GM21390 (cell line): ENCODE data around the gene LGALS3.
A peak's percentile ranks its signal among the peaks of the same experiment; 100 is the strongest.

Experiments used
- ATAC-seq: cut with Tn5 transposase; IDR thresholded peaks from one replicate; pipeline ENCODE4 v1.9.1; 2021; ENCODE audit not compliant: unreplicated experiment

LGALS3 gene

GRCh38 chr14:55129428-55130195 lies 560 bp downstream of the LGALS3 start:
- ATAC-seq: peak; percentile 60

DNA sequence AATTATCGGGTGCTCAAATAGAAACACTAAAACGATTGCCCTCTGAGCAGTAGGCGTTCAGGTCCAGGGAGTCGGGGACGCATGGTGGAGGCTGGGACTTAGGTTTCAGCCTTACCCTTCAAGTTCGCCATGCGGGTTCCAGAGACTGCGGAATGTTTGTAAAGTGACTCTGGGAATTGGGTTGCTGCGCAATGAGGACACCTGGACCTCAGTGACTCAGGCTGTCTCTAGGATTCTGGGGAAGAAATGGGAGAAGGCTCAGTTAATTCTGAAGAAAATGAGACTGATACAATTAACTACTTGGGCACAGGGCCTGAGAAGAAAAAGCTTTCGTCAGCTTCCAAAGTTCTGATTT lies 1.1 kb downstream of the LGALS3 start:
- no peak for ATAC-seq

DNA sequence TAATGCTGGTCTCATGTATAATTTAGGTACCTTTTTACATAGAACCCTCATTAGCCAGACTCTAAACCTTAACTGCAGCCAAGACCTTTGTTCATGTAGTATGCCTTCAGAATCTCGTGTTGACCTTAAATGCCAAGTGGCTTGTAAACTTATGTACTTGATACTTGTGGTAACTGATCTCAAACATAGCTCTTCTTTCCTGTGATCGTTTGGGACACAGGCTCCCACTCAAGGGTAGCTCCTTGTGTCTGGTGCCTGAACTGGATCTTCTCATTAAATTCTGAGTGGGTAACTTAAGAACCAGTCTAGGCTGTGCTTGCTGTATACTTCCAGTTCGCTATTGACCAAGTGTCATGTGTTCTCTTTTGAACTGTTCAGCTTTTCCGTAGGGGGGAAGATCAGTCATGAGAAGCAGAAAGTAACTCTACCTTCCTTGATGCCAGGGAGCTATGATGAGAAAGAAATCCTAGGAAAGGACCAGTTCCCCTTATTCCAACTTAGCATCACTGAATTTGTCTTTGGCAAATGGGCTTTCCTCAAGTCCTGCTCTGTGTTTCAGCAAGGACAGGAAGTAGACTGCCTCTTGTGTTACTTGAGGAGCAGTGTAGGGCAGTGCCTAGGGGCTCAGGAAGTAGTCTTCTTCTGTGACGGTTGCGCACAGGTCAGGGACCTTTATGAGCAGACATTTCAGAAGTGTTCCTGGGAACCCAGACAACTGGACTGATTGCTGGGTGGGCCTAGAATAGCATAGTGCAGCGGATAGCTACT lies 2.5 kb downstream of the LGALS3 start:
- ATAC-seq: no peak

DNA sequence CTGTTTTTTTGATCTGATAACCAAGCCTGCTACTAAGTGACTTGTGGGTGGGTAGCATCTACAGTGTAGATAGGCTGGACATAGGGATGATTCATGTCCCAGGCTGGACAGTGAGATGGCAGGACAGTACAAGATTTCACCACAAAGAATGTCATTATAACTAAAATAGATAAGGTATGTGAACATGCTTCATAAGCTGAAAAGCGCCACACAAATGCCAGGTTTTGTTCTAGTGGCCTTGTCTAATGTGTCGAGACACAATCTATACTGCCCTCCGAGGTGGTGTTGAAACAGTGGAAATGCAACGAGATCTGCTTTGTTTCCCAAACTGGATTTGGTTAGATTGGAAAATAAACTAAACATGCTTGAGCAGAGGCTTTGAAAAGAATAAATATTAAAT lies 4.4 kb downstream of the LGALS3 start:
- ATAC-seq: no peak

DNA sequence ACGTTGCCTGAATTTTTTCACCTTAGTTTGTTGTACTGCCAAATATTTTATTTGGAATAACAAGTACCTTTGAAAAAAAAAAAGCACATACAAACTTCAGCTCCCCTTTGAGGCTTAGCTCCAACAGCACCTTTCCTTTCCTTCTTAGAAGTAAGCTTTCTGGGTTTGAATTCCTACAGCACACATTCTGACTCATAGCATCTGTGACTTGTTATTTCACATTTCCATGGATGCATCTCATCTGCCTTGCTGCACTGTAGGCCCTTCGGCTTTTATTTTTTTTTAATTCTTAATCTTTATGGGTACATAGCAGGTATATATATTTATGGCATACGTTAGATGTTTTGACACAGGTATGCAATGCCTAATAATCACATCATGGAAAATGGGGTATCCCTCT lies 7.2 kb downstream of the LGALS3 start:
- no peak for ATAC-seq

- ATAC-seq: no peak
Measured at GRCh38 chr14:55136885-55137786, 8.1 kb downstream of the LGALS3 start.

GRCh38 chr14:55138091-55138490 lies 9.0 kb downstream of the LGALS3 start:
- no peak for ATAC-seq

DNA sequence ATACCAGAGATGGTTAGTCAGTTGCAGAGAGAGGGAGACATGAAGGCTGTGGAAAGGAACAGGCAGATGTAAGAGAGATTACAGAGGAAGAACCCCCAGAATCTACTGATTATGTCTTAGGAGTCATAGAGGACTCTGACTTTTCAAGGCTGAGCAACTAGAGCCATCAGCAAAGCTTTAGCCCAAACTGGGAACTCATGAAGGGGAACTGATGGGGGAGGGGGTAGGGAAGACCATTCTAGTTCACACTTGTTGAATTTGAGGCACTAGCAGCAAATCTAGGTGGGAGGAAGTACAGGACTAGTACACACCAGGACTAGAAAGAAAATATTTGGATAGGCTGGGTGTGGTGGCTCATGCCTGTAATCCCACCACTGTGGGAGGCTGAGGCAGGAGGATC lies 10.1 kb downstream of the LGALS3 start:
- ATAC-seq: no peak

DNA sequence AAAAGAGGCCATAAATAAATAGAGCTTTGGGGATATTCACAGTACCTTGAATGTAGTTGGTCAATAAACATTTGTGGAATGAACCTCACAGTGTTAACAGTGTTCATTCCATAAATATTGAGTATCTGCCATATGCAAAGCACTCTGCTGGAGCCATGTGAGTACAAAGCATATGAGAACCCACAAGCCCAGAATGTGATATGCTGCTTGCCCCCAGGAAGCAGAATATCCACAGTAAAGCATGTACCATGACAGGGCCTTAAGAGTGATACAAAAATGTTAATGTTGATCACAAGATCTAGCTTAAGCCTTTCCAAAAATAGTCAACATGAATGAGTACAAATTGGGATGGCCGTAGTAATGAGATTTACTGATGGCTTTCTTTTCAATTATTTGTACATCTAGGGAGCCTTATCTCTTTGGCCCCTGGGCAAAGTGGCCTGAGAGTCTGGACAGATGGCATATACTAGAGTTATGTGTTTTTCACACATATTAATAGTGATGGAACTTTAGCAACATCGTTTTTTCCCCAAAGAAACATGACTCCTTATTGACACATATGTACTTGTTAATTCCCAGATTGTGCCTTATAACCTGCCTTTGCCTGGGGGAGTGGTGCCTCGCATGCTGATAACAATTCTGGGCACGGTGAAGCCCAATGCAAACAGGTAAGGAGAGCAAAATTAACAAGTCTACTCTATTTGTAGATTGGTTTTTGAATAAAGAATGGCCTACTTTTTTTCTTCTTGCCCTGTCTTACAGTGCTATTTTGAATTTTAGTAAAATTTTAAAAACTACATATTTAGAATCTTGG lies 10.9 kb downstream of the LGALS3 start:
- ATAC-seq: no peak

- ATAC-seq: no peak
Measured at GRCh38 chr14:55141825-55142224, 12.8 kb downstream of the LGALS3 start.

DNA sequence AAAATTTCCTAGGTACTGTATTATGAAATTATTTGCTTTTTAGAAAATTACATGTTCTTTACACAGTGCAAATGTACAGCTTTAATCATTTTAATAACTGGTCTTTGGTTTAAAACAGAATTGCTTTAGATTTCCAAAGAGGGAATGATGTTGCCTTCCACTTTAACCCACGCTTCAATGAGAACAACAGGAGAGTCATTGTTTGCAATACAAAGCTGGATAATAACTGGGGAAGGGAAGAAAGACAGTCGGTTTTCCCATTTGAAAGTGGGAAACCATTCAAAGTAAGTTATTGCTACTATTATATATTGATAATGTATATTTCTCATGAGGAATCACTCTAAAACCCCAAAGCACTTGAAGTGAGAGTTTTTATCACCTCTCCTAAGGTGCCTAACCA lies 13.4 kb downstream of the LGALS3 start:
- no peak for ATAC-seq

- ATAC-seq: no peak
Measured at GRCh38 chr14:55146425-55146824, 17.4 kb downstream of the LGALS3 start.

DNA sequence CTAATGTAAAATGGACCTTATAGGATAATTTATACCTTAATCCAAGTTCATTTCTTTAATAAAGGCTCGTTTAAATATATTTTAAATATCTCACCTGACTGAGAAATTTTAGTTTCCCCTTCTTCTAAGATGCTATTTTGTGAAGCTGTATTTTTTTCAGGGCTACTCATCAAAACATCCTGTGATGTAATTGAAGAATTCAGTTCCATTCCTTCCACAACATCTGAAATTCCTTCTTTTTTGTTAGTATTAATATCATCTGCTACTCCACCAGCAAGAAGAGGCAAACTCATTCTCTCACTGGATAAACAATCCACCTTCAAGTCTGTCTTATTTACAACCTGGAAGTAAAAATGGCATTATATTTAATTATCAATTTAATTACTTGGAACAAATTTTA lies 22.5 kb downstream of the LGALS3 start:
- no peak for ATAC-seq

DNA sequence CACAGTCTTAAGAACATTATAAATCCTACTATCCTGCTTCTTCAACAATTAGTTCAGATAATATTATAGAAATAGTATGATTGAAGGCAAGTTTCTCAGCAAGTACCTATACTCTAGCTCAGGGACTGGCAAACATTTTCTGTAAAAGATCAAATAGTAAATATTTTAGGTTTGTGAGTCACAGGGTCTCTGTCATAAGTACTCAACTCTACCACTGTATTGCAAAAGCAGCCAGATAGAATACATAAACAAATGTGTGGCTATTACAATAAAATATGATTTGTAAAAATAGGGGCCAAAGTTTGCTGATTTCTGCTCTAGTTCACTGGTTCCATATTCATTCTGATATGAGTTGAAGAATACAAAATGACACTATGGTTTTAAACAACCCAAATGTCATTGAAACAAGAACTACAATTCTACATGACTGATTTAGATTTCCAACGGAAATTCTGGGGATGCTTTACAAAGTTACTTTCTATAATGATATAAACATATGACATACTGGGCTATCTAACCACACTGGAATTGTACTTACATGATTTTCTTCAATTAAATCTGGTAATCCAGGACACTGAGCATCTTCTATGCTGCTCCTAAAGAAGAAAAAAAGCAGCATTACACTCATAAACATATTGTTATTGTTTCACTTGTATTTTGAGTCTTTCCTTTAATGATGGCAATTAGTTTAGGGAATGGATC lies 23.2 kb downstream of the LGALS3 start:
- no peak for ATAC-seq

DNA sequence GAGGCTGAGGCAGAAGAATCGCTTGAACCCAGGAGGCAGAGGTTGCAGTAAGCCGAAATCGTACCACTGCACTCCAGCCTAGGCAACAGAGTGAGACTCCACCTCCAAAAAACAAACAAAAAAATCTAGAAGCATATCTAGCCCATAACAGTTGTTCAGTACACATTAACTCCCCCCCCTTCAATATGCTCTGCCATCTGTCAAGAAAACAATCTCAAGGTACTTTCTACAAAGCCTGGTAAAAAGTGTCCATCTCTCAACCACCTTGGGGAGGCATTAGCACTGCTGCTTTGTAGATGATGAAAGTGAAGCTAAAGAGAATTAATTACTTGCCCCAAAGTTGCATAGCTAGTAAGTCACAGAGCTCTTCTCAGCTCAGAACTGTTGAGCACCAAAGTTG lies 24.9 kb downstream of the LGALS3 start:
- no peak for ATAC-seq

DNA sequence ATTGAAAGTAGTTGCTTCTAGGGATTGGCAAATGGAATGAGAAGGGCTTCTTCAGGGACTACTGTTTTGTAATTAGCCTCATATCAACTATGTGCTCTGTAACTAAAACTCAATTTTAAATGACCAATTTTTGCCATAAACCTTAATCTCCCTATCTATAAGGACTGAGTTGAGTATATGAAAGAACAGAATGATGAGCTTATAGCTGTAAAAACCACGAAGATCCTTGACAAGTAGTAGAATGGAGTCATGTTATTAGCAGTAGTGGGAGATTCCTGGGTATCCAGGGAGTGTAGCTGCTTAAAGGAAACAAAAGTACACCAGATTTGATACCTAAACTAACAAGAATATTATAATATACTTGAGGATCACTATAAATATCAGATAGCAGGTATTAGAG lies 28.0 kb downstream of the LGALS3 start:
- ATAC-seq: no peak

GRCh38 chr14:55158412-55158811 lies 29.4 kb downstream of the LGALS3 start:
- ATAC-seq: no peak

DNA sequence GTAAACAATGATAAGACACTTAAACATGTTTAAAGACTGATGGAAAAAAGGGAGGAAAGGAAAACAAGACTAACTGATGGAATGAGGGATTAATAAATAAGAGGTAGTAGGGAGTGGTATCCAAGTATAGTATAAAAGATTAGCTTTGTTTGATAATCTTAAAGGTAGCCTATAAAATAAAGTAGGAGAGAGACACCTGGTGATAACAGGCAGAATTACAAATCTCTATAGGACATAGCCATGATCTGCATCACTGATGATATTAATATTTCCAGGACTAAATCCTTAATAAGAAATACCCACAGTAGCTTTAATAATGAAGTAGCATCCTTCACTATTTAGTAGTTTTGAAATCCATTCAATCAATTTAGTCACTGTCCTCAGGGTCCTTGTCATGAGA lies 31.9 kb downstream of the LGALS3 start:
- no peak for ATAC-seq

DNA sequence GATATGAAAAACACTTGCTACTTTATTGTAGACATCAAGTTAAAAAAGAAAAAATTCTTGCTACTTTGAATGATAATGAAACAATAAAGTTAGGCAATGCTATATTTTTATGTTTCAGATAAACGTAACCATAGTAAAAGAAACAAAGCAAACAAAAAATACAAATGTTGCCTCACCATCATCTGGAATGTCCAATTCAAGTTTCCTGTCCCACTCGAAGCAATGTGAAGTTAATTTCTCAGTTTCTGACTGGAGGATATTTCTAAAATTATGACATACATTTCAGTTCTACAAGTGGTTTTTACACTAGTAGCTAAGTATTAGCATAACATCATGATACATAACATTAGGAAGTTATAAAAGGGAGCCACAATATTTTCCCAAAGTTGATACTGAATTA lies 41.5 kb downstream of the LGALS3 start:
- no peak for ATAC-seq

DNA sequence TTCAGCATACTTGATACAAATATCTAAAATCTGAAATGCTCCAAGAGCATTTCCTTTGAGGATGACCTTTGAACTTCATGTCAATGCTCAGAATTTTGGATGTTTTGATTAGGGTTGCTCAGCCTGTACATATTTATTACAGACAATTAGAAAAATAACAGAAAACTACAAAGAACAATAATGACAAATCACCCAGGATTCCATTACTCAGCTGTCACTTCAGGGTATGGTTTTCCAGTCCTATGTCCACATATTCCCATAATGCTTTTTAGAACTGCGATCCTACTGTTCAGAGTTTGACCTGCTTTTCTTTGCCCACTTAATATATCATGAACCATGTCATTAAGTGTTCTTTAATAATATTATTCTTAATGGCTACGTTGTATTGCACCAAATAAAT lies 51.0 kb downstream of the LGALS3 start:
- ATAC-seq: no peak
